Measurements from ENCODE around the gene SLC66A2. TPM values are rescaled to one million over a fixed set of nuclear protein-coding genes. Genes with fewer than 3 reads are reported as not detected.

Gene SLC66A2
- total and polyA plus RNA-seq, 9 donors, result 2.1 to 31.1 (median 27.0) TPM

- no peaks in the 10 kb centered on the region for H3K36me3 ChIP-seq
- peak in 1 of 5 donors; percentile 17 for DNase-seq
- H3K4me3 ChIP-seq, result no peak overlapping the region
- 84 to 92% (median 84%) methylated on average over 22 to 23 of the region's 23 CpGs for WGBS, 3 donors
- TF ChIP-seq POLR2A (IDR thresholded peaks at IDR 0.05) (no peak), EP300 (IDR thresholded peaks at IDR 0.05) (no peak), CTCF (IDR thresholded peaks at IDR 0.05) (no peak)
- H3K9me3 ChIP-seq, result peaks cover 0 to 4% of the 10 kb centered on the region in 2 donors
- no peaks in the 10 kb centered on the region for H3K27me3 ChIP-seq
- H3K4me1 ChIP-seq (ENCODE audit: insufficient read depth), result no peaks in the 10 kb centered on the region
- H3K27ac ChIP-seq, result no peak overlapping the region
- intact Hi-C loops (cut with DNase I), result no loop called here
Measured at GRCh38 chr18:79875931-79876461, 75.5 kb downstream of the SLC66A2 start.

GRCh38 chr18:79875531-79875919 is 75.9 kb downstream of the SLC66A2 start:
- no peak for DNase-seq
- H3K4me1 ChIP-seq (ENCODE audit: insufficient read depth), result no peaks in the 10 kb centered on the region
- H3K36me3 ChIP-seq, result no peaks in the 10 kb centered on the region
- peaks cover 0 to 4% of the 10 kb centered on the region in 2 donors for H3K9me3 ChIP-seq
- intact Hi-C loops (cut with DNase I), result no loop called here
- 81 to 82% (median 82%) methylated on average over 15 of the region's 15 CpGs for WGBS, 3 donors
- TF ChIP-seq POLR2A (IDR thresholded peaks at IDR 0.05), result no peak
- no peaks in the 10 kb centered on the region for H3K27me3 ChIP-seq
- H3K27ac ChIP-seq, result no peak overlapping the region
- H3K4me3 ChIP-seq, result no peak overlapping the region

GRCh38 chr18:79874553-79875530 is 76.6 kb downstream of the SLC66A2 start:
- H3K27ac ChIP-seq, result no peak overlapping the region
- H3K4me1 ChIP-seq (ENCODE audit: insufficient read depth), result no peaks in the 10 kb centered on the region
- no peaks in the 10 kb centered on the region for H3K36me3 ChIP-seq
- 78 to 88% (median 83%) methylated on average over 24 of the region's 24 CpGs for WGBS, 3 donors
- intact Hi-C loops (cut with DNase I), result no loop called here
- H3K27me3 ChIP-seq, result no peaks in the 10 kb centered on the region
- no peak overlapping the region for H3K4me3 ChIP-seq
- TF ChIP-seq EP300 (IDR thresholded peaks at IDR 0.05) (no peak), CTCF (IDR thresholded peaks at IDR 0.05) (no peak), POLR2A (IDR thresholded peaks at IDR 0.05) (no peak)
- peaks cover 0 to 3% of the 10 kb centered on the region in 2 donors for H3K9me3 ChIP-seq
- no peak for DNase-seq

- no peak overlapping the region for H3K27ac ChIP-seq
- TF ChIP-seq EP300 (IDR thresholded peaks at IDR 0.05), result no peak
- TF ChIP-seq POLR2A (IDR thresholded peaks at IDR 0.05), result no peak
- TF ChIP-seq CTCF (IDR thresholded peaks at IDR 0.05), result no peak
Measured at GRCh38 chr18:79873449-79874110, 77.9 kb downstream of the SLC66A2 start.

More at GRCh38 chr18:79873449-79874110, 77.9 kb downstream of the SLC66A2 start:
- Histone ChIP-seq H3K27me3 (no peaks in the 10 kb centered on the region), H3K4me3 (no peak overlapping the region), H3K4me1 (ENCODE audit: insufficient read depth) (no peaks in the 10 kb centered on the region), H3K9me3 (no peaks in the 10 kb centered on the region), H3K36me3 (no peaks in the 10 kb centered on the region)
- peak in 1 of 5 donors; percentile 24 for DNase-seq
- WGBS, 3 donors, result 31 to 41% (median 33%) methylated on average over 28 to 34 of the region's 34 CpGs
- intact Hi-C loops (cut with DNase I), result no loop called here
